GM18526 (cell line): ENCODE measurements around the gene PBXIP1.

Source experiments
- POLR2A ChIP-seq: IDR thresholded peaks from 3 replicates; pipeline ENCODE4 v1.6.1; 2011; ENCODE audit not compliant: insufficient read length; ENCODE audit errors: extremely low read depth

Gene PBXIP1

GRCh38 chr1:154953611-154954038, 2.3 kb downstream of the PBXIP1 start:
- no peak for TF ChIP-seq POLR2A

GRCh38 chr1:154952664-154953063, 3.2 kb downstream of the PBXIP1 start:
- no peak for TF ChIP-seq POLR2A

- TF ChIP-seq POLR2A = no peak
These were observed 3.8 kb downstream of the PBXIP1 start for GRCh38 chr1:154951901-154952657.

DNA sequence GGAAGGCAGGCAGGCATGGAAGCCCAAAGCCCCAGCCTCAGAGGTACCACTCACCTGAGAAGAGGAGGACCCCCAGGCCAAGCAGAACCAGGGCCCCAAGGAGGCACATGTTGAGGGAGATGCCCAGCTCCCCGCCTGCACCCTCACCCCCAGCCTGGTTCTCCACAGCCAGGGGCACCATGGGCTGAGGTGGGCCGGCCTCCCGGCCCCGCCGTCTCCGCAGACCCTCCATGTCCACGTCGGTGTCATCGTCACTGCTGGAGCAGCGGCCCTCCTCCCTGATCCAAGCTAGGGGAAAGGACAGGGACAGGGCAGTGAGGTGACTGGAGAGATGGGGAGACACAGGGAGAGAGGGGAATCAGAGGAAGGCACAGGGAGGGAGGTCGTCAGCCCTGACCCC, 7.8 kb downstream of the PBXIP1 start:
- no peak for TF ChIP-seq POLR2A

GRCh38 chr1:154945962-154946850, 9.7 kb downstream of the PBXIP1 start:
- TF ChIP-seq POLR2A = no peak

- TF ChIP-seq POLR2A = no peak
These were observed 10.5 kb downstream of the PBXIP1 start for GRCh38 chr1:154945160-154945961.

DNA sequence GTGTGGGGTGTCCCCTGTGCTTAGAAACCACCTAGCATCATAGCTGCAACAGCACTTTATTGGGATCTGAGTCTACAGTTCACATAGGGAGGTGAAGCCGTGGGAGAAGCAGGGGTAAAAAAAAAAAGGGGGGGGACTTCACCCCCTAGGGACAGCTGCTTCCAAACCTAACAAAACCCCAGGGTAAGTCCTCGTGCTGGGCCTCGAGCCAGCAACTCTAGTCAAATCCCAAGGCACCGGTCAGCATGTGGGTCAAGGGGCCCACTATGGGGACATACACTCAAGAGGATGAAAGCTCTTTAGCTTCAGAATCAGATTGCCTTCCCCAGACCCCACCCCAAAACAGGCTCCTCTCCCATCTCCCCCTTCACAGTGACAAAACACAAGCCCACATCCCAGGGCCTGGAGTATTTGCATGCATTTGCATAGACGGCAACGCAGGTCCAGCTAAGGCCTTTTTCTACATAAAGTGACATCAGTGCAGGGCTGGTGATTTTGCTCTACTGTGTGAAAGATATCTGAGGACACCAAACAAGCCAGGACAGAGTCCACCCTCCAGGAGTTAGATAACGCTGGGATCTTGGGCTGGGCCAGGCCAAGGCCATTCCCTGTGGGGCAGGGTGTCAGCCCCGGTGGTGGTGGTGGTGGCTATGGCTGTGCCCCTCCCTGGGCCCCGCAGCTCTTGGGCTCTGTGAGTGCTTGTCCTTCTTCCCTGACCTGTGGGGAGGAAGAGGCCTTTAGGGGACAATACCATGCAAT, 11.3 kb downstream of the PBXIP1 start:
- TF ChIP-seq POLR2A = no peak

GRCh38 chr1:154943649-154944400, 12.1 kb downstream of the PBXIP1 start:
- TF ChIP-seq POLR2A = no peak

GRCh38 chr1:154941333-154942013, 14.4 kb downstream of the PBXIP1 start:
- no peak for TF ChIP-seq POLR2A

DNA sequence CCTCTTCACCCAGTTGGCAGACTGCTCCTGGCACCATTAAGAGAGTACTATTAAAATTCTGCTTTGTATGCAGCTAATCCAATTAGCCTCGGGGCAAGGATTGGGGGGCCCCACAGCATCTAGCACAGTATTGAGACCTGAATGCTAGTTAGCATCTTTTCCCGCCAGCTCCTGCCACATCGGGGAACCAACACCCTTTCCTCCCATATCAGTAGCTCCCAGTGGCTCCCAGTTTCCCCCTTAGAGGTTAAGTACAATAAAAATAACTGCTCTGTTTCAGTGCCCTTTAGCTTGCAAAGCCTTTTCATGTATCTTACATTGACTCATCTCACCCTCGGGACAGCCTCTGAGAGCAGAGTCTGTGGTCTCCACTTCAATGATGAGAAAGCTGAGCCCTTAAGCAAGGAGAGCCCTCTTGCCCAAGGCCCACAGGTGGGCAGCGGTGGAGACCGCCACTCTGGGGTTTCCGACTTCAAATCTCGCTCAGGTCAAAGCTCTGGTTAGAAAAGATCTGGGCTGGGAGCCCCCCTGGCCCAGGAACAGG, 15.2 kb downstream of the PBXIP1 start:
- TF ChIP-seq POLR2A = no peak

- TF ChIP-seq POLR2A = no peak
These were observed 15.7 kb downstream of the PBXIP1 start for GRCh38 chr1:154940213-154940560.

GRCh38 chr1:154938604-154939399, 17.1 kb downstream of the PBXIP1 start:
- no peak for TF ChIP-seq POLR2A

- no peak for TF ChIP-seq POLR2A
These were observed 17.9 kb downstream of the PBXIP1 start for GRCh38 chr1:154937988-154938386.
